HFFc6 (cell line): Measurements from ENCODE around the gene EGLN1. TPM values are rescaled to one million over a fixed set of nuclear protein-coding genes. Genes with fewer than 3 reads are reported as not detected.

ENCODE experiments used
- DNase-seq: peaks from one replicate; pipeline ENCODE4 v3.0.0-alpha.2; 2018
- H3K27ac Mint-ChIP-seq: 2 replicates; pipeline ENCODE4 v1.8.0; 2020; ENCODE audit warnings: mild to moderate bottlenecking, mixed read lengths
- H3K27me3 Mint-ChIP-seq: 2 replicates; pipeline ENCODE4 v1.8.0; 2021; ENCODE audit warnings: mild to moderate bottlenecking, moderate library complexity, mixed read lengths; ENCODE audit not compliant: insufficient read depth
- H3K36me3 Mint-ChIP-seq: 2 replicates; pipeline ENCODE4 v1.8.0; 2021; ENCODE audit warnings: low read depth, mixed read lengths
- H3K4me1 Mint-ChIP-seq: 2 replicates; pipeline ENCODE4 v1.8.0; 2020; ENCODE audit warnings: low read depth, mixed read lengths
- H3K4me3 Mint-ChIP-seq: 2 replicates; pipeline ENCODE4 v1.8.0; 2020; ENCODE audit warnings: mild to moderate bottlenecking, moderate library complexity, mixed read lengths
- H3K9me3 Mint-ChIP-seq: 2 replicates; pipeline ENCODE4 v1.8.0; 2020; ENCODE audit warnings: mild to moderate bottlenecking, mixed read lengths
- CTCF ChIP-seq: fragments of 200-600 bp; sonication (generic); IDR thresholded peaks from 2 replicates; pipeline ENCODE4 v1.5.0; 2021; ENCODE audit warnings: antibody characterized with exemption, mild to moderate bottlenecking
- total RNA-seq, 6 experiments: library from RNA; stranded (reverse); fragmentation: NEBNext Ultra II Directional; extraction: Animal tissue kit (Norgen Biotek cat#: 25700); gene quantifications; 2 replicates in 1 of 6; 3 replicates in 5 of 6; pipeline ENCODE4 v1.2.3, GENCODE V29; 2021

Gene EGLN1
- total RNA-seq, 6 experiments from 2014 or later: 22.5 to 31.8 (median 26.0) TPM

GRCh38 chr1:231395076-231395997, 26.8 kb downstream of the EGLN1 start:
- H3K27ac Mint-ChIP-seq: peak overlapping the region; percentile 94
- H3K4me3 Mint-ChIP-seq: peak overlapping the region; percentile 84
- peaks cover 69% of the 10 kb centered on the region for H3K4me1 Mint-ChIP-seq
- no peaks in the 10 kb centered on the region; the same call in 1 of the 2 replicates for H3K27me3 Mint-ChIP-seq
- TF ChIP-seq CTCF: no peak
- no peaks in the 10 kb centered on the region for H3K9me3 Mint-ChIP-seq
- H3K36me3 Mint-ChIP-seq: no peaks in the 10 kb centered on the region
- peak; percentile 95 for DNase-seq

- Mint-ChIP-seq H3K36me3 (0 out of 2 replicates have a peak, but pooled peaks cover 5% of the 10 kb centered on the region), H3K4me1 (peaks cover 83% of the 10 kb centered on the region), H3K9me3 (no peaks in the 10 kb centered on the region), H3K27ac (peak overlapping the region; percentile 36), H3K4me3 (no peak overlapping the region), H3K27me3 (no peaks in the 10 kb centered on the region; the same call in 1 of the 2 replicates)
- TF ChIP-seq CTCF: no peak
- no peak for DNase-seq
These were observed 28.4 kb downstream of the EGLN1 start for GRCh38 chr1:231393668-231394067.

GRCh38 chr1:231392389-231393131, 29.5 kb downstream of the EGLN1 start:
- peaks cover 88% of the 10 kb centered on the region for H3K4me1 Mint-ChIP-seq
- TF ChIP-seq CTCF: 0 out of 2 replicates have a peak, but pooled peaks have one; percentile 7
- peak overlapping the region; percentile 24; the same call in 1 of the 2 replicates for H3K27ac Mint-ChIP-seq
- H3K27me3 Mint-ChIP-seq: peaks cover 1% of the 10 kb centered on the region; the same call in 1 of the 2 replicates
- H3K36me3 Mint-ChIP-seq: 0 out of 2 replicates have a peak, but pooled peaks cover 5% of the 10 kb centered on the region
- DNase-seq: no peak
- H3K4me3 Mint-ChIP-seq: no peak overlapping the region
- no peaks in the 10 kb centered on the region for H3K9me3 Mint-ChIP-seq

GRCh38 chr1:231390071-231390470, 32.0 kb downstream of the EGLN1 start:
- H3K27me3 Mint-ChIP-seq: peaks cover 1% of the 10 kb centered on the region; the same call in 1 of the 2 replicates

More at GRCh38 chr1:231390071-231390470, 32.0 kb downstream of the EGLN1 start:
- H3K36me3 Mint-ChIP-seq: 0 out of 2 replicates have a peak, but pooled peaks cover 5% of the 10 kb centered on the region
- peak overlapping the region; percentile 25; the same call in 1 of the 2 replicates for H3K4me3 Mint-ChIP-seq
- H3K4me1 Mint-ChIP-seq: peaks cover 70% of the 10 kb centered on the region
- peak; percentile 25 for DNase-seq
- H3K27ac Mint-ChIP-seq: peak overlapping the region; percentile 73
- H3K9me3 Mint-ChIP-seq: no peaks in the 10 kb centered on the region
- no peak for TF ChIP-seq CTCF
